GM23338 (cell line): ENCODE results near the gene GPATCH11. TPM values are rescaled to one million over a fixed set of nuclear protein-coding genes. Genes with fewer than 3 reads are reported as not detected.

Experiments used
- ATAC-seq: fragments of 200-7000 bp; cut with Tn5 transposase; 3 replicates; pipeline ENCODE4 v1.9.1; 2020
- DNase-seq: peaks from one replicate; pipeline ENCODE4 v3.0.0-alpha.2; 2015; ENCODE audit warnings: low spot score
- H2AFZ ChIP-seq: fragments of 200-600 bp; sonication (generic); 2 replicates; pipeline ENCODE4 v1.8.0; 2016; ENCODE audit warnings: antibody characterized with exemption, mild to moderate bottlenecking, moderate library complexity
- H3F3A ChIP-seq: fragments of 200-600 bp; sonication (generic); replicated peaks from 2 replicates; pipeline ENCODE4 v1.8.0; 2017; ENCODE audit warnings: antibody characterized with exemption, mixed run types, low read depth
- H3K27ac ChIP-seq: fragments of 200-600 bp; sonication (generic); 2 replicates; pipeline ENCODE4 v1.6.1; 2016; ENCODE audit warnings: low read depth
- H3K27me3 ChIP-seq: fragments of 200-600 bp; sonication (generic); 2 replicates; pipeline ENCODE4 v1.8.0; 2016; ENCODE audit warnings: mild to moderate bottlenecking, mixed run types, moderate library complexity; ENCODE audit not compliant: insufficient read depth
- H3K36me3 ChIP-seq: fragments of 200-600 bp; sonication (generic); 2 replicates; pipeline ENCODE4 v1.8.0; 2016; ENCODE audit warnings: mild to moderate bottlenecking; ENCODE audit not compliant: insufficient read depth
- H3K4me1 ChIP-seq: fragments of 200-600 bp; sonication (generic); 2 replicates; pipeline ENCODE4 v1.8.0; 2016; ENCODE audit warnings: mild to moderate bottlenecking, moderate library complexity; ENCODE audit not compliant: insufficient read depth
- H3K4me2 ChIP-seq: fragments of 200-600 bp; sonication (generic); 2 replicates; pipeline ENCODE4 v1.7.1; 2017; ENCODE audit warnings: mixed run types
- H3K4me3 ChIP-seq: fragments of 200-600 bp; sonication (generic); 2 replicates; pipeline ENCODE4 v1.6.1; 2016; ENCODE audit warnings: mixed run types
- H3K79me2 ChIP-seq: fragments of 200-600 bp; sonication (generic); replicated peaks from 2 replicates; pipeline ENCODE4 v1.8.0; 2017; ENCODE audit warnings: mild to moderate bottlenecking; ENCODE audit not compliant: insufficient read depth
- H3K9me2 ChIP-seq: fragments of 200-600 bp; sonication (generic); 2 replicates; pipeline ENCODE4 v1.8.0; 2017; ENCODE audit not compliant: insufficient read depth
- H4K20me1 ChIP-seq: fragments of 200-600 bp; sonication (generic); replicated peaks from 2 replicates; pipeline ENCODE4 v1.8.0; 2017; ENCODE audit warnings: mild to moderate bottlenecking; ENCODE audit not compliant: insufficient read depth
- H3K27ac Mint-ChIP-seq: 2 replicates; pipeline ENCODE4 v1.8.0; 2020; ENCODE audit warnings: inconsistent platforms, mild to moderate bottlenecking, moderate library complexity, mixed read lengths
- H3K27me3 Mint-ChIP-seq: 3 replicates; pipeline ENCODE4 v1.8.0; 2022; ENCODE audit warnings: low read depth, mild to moderate bottlenecking, moderate library complexity, mixed read lengths, inconsistent platforms; ENCODE audit not compliant: insufficient read depth, poor library complexity
- H3K36me3 Mint-ChIP-seq: 3 replicates; pipeline ENCODE4 v1.8.0; 2021; ENCODE audit warnings: low read depth, mild to moderate bottlenecking, inconsistent platforms, moderate library complexity, mixed read lengths
- H3K4me1 Mint-ChIP-seq: 3 replicates; pipeline ENCODE4 v1.8.0; 2020; ENCODE audit warnings: mild to moderate bottlenecking, inconsistent platforms, mixed read lengths
- H3K4me3 Mint-ChIP-seq: 3 replicates; pipeline ENCODE4 v1.8.0; 2021; ENCODE audit warnings: moderate library complexity, mild to moderate bottlenecking, inconsistent platforms, mixed read lengths
- H3K9me3 Mint-ChIP-seq: 3 replicates; pipeline ENCODE4 v1.8.0; 2020; ENCODE audit warnings: moderate library complexity, mild to moderate bottlenecking, inconsistent platforms, mixed read lengths
- CREB1 ChIP-seq: fragments of 250-450 bp; sonication (Bioruptor Pico); IDR thresholded peaks from 2 replicates; pipeline ENCODE4 v1.5.0; 2020; ENCODE audit warnings: low read depth, mild to moderate bottlenecking, moderate library complexity
- CTCF ChIP-seq, 2 experiments: fragments of 200-600 bp in 1 of 2; sonication (generic) in 1 of 2; conservative IDR thresholded peaks; 2 replicates each; pipeline versions ENCODE4 v1.5.1 to v1.6.1; 2016 to 2017; ENCODE audit warnings: antibody characterized with exemption in 2 of 2, low read depth in 2 of 2, mild to moderate bottlenecking in 2 of 2, moderate library complexity in 1 of 2
- ETS1 ChIP-seq: IDR thresholded peaks from 2 replicates; pipeline ENCODE4 v1.6.1; 2016; ENCODE audit warnings: antibody characterized with exemption
- EZH2 ChIP-seq: fragments of 200-600 bp; sonication (generic); IDR thresholded peaks from one replicate; pipeline ENCODE4 v1.8.0; 2017; ENCODE audit warnings: antibody characterized with exemption, mild to moderate bottlenecking, low read depth; ENCODE audit not compliant: unreplicated experiment
- EZH2phosphoT487 ChIP-seq: fragments of 200-600 bp; sonication (generic); IDR thresholded peaks from one replicate; pipeline ENCODE4 v1.8.1; 2018; ENCODE audit warnings: antibody characterized with exemption; ENCODE audit not compliant: unreplicated experiment
- JUNB ChIP-seq: IDR thresholded peaks from one replicate; pipeline ENCODE4 v1.6.1; 2016; ENCODE audit warnings: antibody characterized with exemption; ENCODE audit not compliant: unreplicated experiment
- NANOG ChIP-seq: IDR thresholded peaks from 2 replicates; pipeline ENCODE4 v1.6.1; 2016; ENCODE audit warnings: antibody characterized with exemption, borderline replicate concordance
- POLR2AphosphoS5 ChIP-seq: IDR thresholded peaks from 2 replicates; pipeline ENCODE4 v1.6.1; 2016; ENCODE audit warnings: antibody characterized with exemption, low read depth
- REST ChIP-seq: IDR thresholded peaks from one replicate; pipeline ENCODE4 v1.6.1; 2018; ENCODE audit warnings: antibody characterized with exemption; ENCODE audit not compliant: unreplicated experiment
- STAT1 ChIP-seq: IDR thresholded peaks from one replicate; pipeline ENCODE4 v1.6.1; 2016; ENCODE audit warnings: antibody characterized with exemption; ENCODE audit not compliant: unreplicated experiment
- ZNF114 ChIP-seq: fragments of 250-450 bp; sonication (Bioruptor Pico); IDR thresholded peaks from 2 replicates; pipeline ENCODE4 v1.5.0; 2020; ENCODE audit warnings: mild to moderate bottlenecking, moderate library complexity
- ZNF331 ChIP-seq: fragments of 250-450 bp; sonication (Bioruptor Pico); IDR thresholded peaks from 2 replicates; pipeline ENCODE4 v1.5.0; 2020; ENCODE audit warnings: low read depth, mild to moderate bottlenecking, moderate library complexity
- ZNF462 ChIP-seq: fragments of 250-450 bp; sonication (Bioruptor Pico); IDR thresholded peaks from 2 replicates; pipeline ENCODE4 v1.5.0; 2020; ENCODE audit warnings: mild to moderate bottlenecking, moderate library complexity
- polyA plus RNA-seq: library from polyadenylated mRNA; unstranded; fragments of >200 nt; fragmentation: Nextera tagmentation; extraction: Ambion mirVana; gene quantifications from 2 replicates; pipeline ENCODE4 v1.2.1, GENCODE V29; 2016
- total RNA-seq: library from RNA; depleted of rRNA; stranded (reverse); fragments of >200 nt; shearing (Covaris generic); gene quantifications from 2 replicates; pipeline ENCODE4 v1.2.3, GENCODE V29; 2014

GPATCH11 gene
- total and polyA plus RNA-seq, 2 experiments from 2014 or later, result 3.5 to 8.0 TPM

GRCh38 chr2:37096568-37096967 is 12.2 kb downstream of the GPATCH11 start:
- Histone ChIP-seq H3K4me3 (no peak overlapping the region), H3K4me2 (no peak overlapping the region), H3K9me2 (no peaks in the 10 kb centered on the region), H3K4me1 (no peaks in the 10 kb centered on the region), H3K27ac (no peak overlapping the region), H3F3A (no peaks in the 10 kb centered on the region), H4K20me1 (no peaks in the 10 kb centered on the region), H3K27me3 (no peaks in the 10 kb centered on the region), H2AFZ (no peak overlapping the region), H3K79me2 (no peaks in the 10 kb centered on the region), H3K36me3 (no peaks in the 10 kb centered on the region)
- H3K27me3 Mint-ChIP-seq, result no peaks in the 10 kb centered on the region
- H3K4me3 Mint-ChIP-seq, result no peak overlapping the region
- no peak overlapping the region for H3K27ac Mint-ChIP-seq
- H3K4me1 Mint-ChIP-seq, result no peaks in the 10 kb centered on the region
- H3K36me3 Mint-ChIP-seq, result no peaks in the 10 kb centered on the region
- ATAC-seq (no peak), DNase-seq (no peak)
- TF ChIP-seq ZNF462 (CRISPR knock-in tag) (no peak), ZNF331 (CRISPR knock-in tag) (no peak), ETS1 (no peak), ZNF114 (CRISPR knock-in tag) (no peak), JUNB (no peak), EZH2 (no peak), STAT1 (no peak), CREB1 (CRISPR knock-in tag) (no peak), NANOG (no peak), EZH2phosphoT487 (no peak), REST (no peak), POLR2AphosphoS5 (no peak), CTCF (conservative IDR thresholded peaks at IDR 0.05; ENCODE audit: low read depth in 2 of 2) (no peak)
- H3K9me3 Mint-ChIP-seq, result no peaks in the 10 kb centered on the region
